Measurements from ENCODE around the gene ANKRD44. TPM values are rescaled to one million over a fixed set of nuclear protein-coding genes. Genes with fewer than 3 reads are reported as not detected.
"Not testable (repeated sequence)": the region's sequence is repeated elsewhere in the genome, so short reads cannot be mapped to it uniquely, and the experiment has no call there.

Gene ANKRD44
- 59.9 TPM for total RNA-seq (ENCODE audit: insufficient read depth, low replicate concordance)

GRCh38 chr2:197310271-197310985, at the start of gene ANKRD44:
Gene ANKRD44 (minus strand): TSS chr2:197310780. CDS start chr2:197310604, 176 bp downstream.
- DNase-seq (ENCODE audit: low spot score) = peak; percentile 90

- no peak for DNase-seq (ENCODE audit: low spot score)
These were observed 49.3 kb upstream of the ANKRD44 start for GRCh38 chr2:197359859-197360258.

- no peak for DNase-seq (ENCODE audit: low spot score)
These were observed 48.4 kb upstream of the ANKRD44 start for GRCh38 chr2:197358931-197359330.

GRCh38 chr2:197357986-197358385, 47.4 kb upstream of the ANKRD44 start:
- DNase-seq (ENCODE audit: low spot score) = no peak

GRCh38 chr2:197356136-197356535, 45.6 kb upstream of the ANKRD44 start:
- DNase-seq (ENCODE audit: low spot score) = no peak

- no peak for DNase-seq (ENCODE audit: low spot score)
These were observed 43.6 kb upstream of the ANKRD44 start for GRCh38 chr2:197354169-197354558.

- no peak for DNase-seq (ENCODE audit: low spot score)
These were observed 43.0 kb upstream of the ANKRD44 start for GRCh38 chr2:197353393-197354168.

GRCh38 chr2:197349699-197350098, 39.1 kb upstream of the ANKRD44 start:
- DNase-seq (ENCODE audit: low spot score) = no peak

GRCh38 chr2:197348721-197349360, 38.3 kb upstream of the ANKRD44 start:
- DNase-seq (ENCODE audit: low spot score) = no peak

- no peak for DNase-seq (ENCODE audit: low spot score)
These were observed 35.3 kb upstream of the ANKRD44 start for GRCh38 chr2:197345846-197346370.

GRCh38 chr2:197343968-197344367, 33.4 kb upstream of the ANKRD44 start:
- not testable (repeated sequence) for DNase-seq (ENCODE audit: low spot score)

- no peak for DNase-seq (ENCODE audit: low spot score)
These were observed 30.0 kb upstream of the ANKRD44 start for GRCh38 chr2:197340591-197340990.

GRCh38 chr2:197339496-197340220, 29.1 kb upstream of the ANKRD44 start:
- DNase-seq (ENCODE audit: low spot score) = no peak

GRCh38 chr2:197339016-197339415, 28.4 kb upstream of the ANKRD44 start:
- DNase-seq (ENCODE audit: low spot score) = no peak

GRCh38 chr2:197332641-197333040, 22.1 kb upstream of the ANKRD44 start:
- DNase-seq (ENCODE audit: low spot score) = no peak

GRCh38 chr2:197328461-197328860, 17.9 kb upstream of the ANKRD44 start:
- DNase-seq (ENCODE audit: low spot score) = no peak

- DNase-seq (ENCODE audit: low spot score) = no peak
These were observed 17.0 kb upstream of the ANKRD44 start for GRCh38 chr2:197327472-197328098.

- no peak for DNase-seq (ENCODE audit: low spot score)
These were observed 16.5 kb upstream of the ANKRD44 start for GRCh38 chr2:197327073-197327471.

GRCh38 chr2:197324801-197325200, 14.2 kb upstream of the ANKRD44 start:
- DNase-seq (ENCODE audit: low spot score) = no peak

GRCh38 chr2:197322724-197323720, 12.4 kb upstream of the ANKRD44 start:
- no peak for DNase-seq (ENCODE audit: low spot score)
